AG04449 (cell line): ENCODE measurements around the gene RNFT1.
"Not testable (repeated sequence)": the region's sequence is repeated elsewhere in the genome, so short reads cannot be mapped to it uniquely, and the experiment has no call there.

Experiments
- CTCF ChIA-PET: fragments of 350-600 bp; formaldehyde crosslinking; extraction: SDS; loops from one replicate; lab custom pipeline; 2021; ENCODE audit warnings: antibody characterized with exemption; lab: Yijun Ruan, JAX
- POLR2A ChIA-PET: fragments of 400-600, 350-600 bp; formaldehyde crosslinking; extraction: SDS; loops from one replicate; lab custom pipeline; 2020; ENCODE audit warnings: antibody characterized with exemption, inconsistent platforms; lab: Yijun Ruan, JAX
- DNase-seq: peaks from one replicate; pipeline ENCODE4 v3.0.0-alpha.2; 2010; ENCODE audit warnings: low read depth, low spot score
- H3K4me3 ChIP-seq: 2 replicates; pipeline ENCODE4 v1.5.1; 2011; ENCODE audit warnings: low read depth, mild to moderate bottlenecking, control low read depth, low read length
- CTCF ChIP-seq: IDR thresholded peaks from one replicate; pipeline ENCODE4 v1.5.1; 2011; ENCODE audit warnings: mild to moderate bottlenecking, moderate library complexity, low read length, control low read depth, inconsistent platforms; ENCODE audit not compliant: insufficient read depth; ENCODE audit errors: missing control alignments

RNFT1 gene

GRCh38 chr17:59963738-59964481 is 630 bp downstream of the RNFT1 start:
- DNase-seq: no peak

GRCh38 chr17:59962739-59963318 is 1.7 kb downstream of the RNFT1 start:
- no peak for DNase-seq
- H3K4me3 ChIP-seq: no peak overlapping the region
- ChIA-PET CTCF (interaction anchor here (1.3 kb wide), 1 partner anchor 73 kb away, joined by 5 read pairs; no protein-coding TSS in a partner anchor), POLR2A (no interaction called here)
- no peak for TF ChIP-seq CTCF

More at GRCh38 chr17:59963738-59964481, 630 bp downstream of the RNFT1 start:
- no peak for TF ChIP-seq CTCF
- peak overlapping the region; percentile 97 for H3K4me3 ChIP-seq
- ChIA-PET CTCF (interaction anchor here (0.7 to 1.8 kb wide), 4 partner anchors 49 to 73 kb away, joined by 3 to 5 read pairs (median 4); no protein-coding TSS in a partner anchor), POLR2A (interaction anchor here (1.2 to 1.4 kb wide), 2 partner anchors 10 to 13 kb away, joined by 5 read pairs; no protein-coding TSS in a partner anchor)

GRCh38 chr17:59959574-59959973 is 5.0 kb downstream of the RNFT1 start:
- POLR2A ChIA-PET, DNase-seq, CTCF ChIA-PET, H3K4me3 ChIP-seq: not testable (repeated sequence)

GRCh38 chr17:59954856-59955255 is 9.7 kb downstream of the RNFT1 start:
- POLR2A ChIA-PET: interaction anchor here (1.1 kb wide), 1 partner anchor 10 kb away, joined by 5 read pairs; the partner anchor contains the start of gene RNFT1
- no peak overlapping the region for H3K4me3 ChIP-seq
- no peak for DNase-seq
- CTCF ChIA-PET: interaction anchor here (1.0 to 2.1 kb wide), 2 partner anchors 41 to 82 kb away, joined by 4 to 5 read pairs; no protein-coding TSS in a partner anchor
- no peak for TF ChIP-seq CTCF

GRCh38 chr17:59950049-59950448 is 14.5 kb downstream of the RNFT1 start:
- no peak for TF ChIP-seq CTCF
- ChIA-PET CTCF (interaction anchor here (0.7 kb wide), 1 partner anchor 36 kb away, joined by 5 read pairs; no protein-coding TSS in a partner anchor), POLR2A (no interaction called here)
- no peak for DNase-seq
- no peak overlapping the region for H3K4me3 ChIP-seq

- H3K4me3 ChIP-seq, CTCF ChIA-PET, POLR2A ChIA-PET, DNase-seq: not testable (repeated sequence)
These were observed 17.2 kb downstream of the RNFT1 start for GRCh38 chr17:59947310-59947709.

- H3K4me3 ChIP-seq, POLR2A ChIA-PET, DNase-seq: not testable (repeated sequence)
- CTCF ChIA-PET: interaction anchor here (1.3 kb wide), 1 partner anchor 32 kb away, joined by 5 read pairs; no protein-coding TSS in a partner anchor
These were observed 18.1 kb downstream of the RNFT1 start for GRCh38 chr17:59946433-59946832.
